MM.1S (cell line): Measurements from ENCODE around the gene RPTOR.

ENCODE experiments used
- EZH2phosphoT487 ChIP-seq: fragments of 300-600 bp; sonication (generic); IDR thresholded peaks from 2 replicates; pipeline ENCODE4 v1.6.1; 2018; ENCODE audit warnings: antibody characterized with exemption, low read length
- TF ChIP-seq, protein P1 (sequence below): fragments of 300-600 bp; sonication (generic); IDR thresholded peaks from 2 replicates; pipeline ENCODE4 v1.5.1; 2016; ENCODE audit warnings: antibody characterized with exemption, low read length, mixed read lengths

DNA sequence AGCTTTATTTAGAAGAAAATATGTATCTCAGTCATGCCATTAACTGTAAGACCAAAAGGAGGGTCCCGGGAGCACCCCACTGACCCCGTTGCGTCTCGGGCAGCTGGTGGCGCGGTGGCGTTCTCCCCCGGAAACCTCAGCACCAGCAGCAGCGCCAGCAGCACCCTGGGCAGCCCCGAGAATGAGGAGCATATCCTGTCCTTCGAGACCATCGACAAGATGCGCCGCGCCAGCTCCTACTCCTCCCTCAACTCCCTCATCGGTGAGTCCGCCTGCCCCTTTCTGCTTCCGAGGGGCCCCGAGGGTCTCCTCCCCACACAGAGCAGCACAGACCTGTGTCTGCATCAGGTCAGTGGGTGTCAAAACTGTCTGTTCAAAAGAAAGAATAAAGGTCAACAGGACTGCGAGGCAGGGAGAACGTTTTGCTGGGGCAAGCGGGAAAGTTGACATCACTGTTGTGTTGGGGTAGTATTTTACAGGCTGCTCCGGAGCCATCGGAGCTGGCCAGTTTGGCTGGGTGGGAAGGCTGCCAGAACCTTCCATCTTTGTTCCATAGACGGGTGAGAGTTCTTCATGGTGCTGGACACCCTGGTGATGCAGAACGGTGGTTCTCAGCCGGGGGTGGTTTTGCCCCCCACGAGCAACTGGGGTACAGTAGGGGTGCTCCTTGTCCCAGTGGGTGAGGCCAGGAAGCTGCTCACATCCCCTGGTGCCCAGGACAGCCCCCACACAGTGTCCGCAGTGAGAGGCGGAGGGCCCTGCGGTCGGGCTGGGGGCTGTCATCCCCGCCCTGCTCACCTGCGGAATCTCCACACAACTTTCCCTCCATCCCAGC is 349.2 kb downstream of the RPTOR start:
- TF ChIP-seq, protein P1, sequence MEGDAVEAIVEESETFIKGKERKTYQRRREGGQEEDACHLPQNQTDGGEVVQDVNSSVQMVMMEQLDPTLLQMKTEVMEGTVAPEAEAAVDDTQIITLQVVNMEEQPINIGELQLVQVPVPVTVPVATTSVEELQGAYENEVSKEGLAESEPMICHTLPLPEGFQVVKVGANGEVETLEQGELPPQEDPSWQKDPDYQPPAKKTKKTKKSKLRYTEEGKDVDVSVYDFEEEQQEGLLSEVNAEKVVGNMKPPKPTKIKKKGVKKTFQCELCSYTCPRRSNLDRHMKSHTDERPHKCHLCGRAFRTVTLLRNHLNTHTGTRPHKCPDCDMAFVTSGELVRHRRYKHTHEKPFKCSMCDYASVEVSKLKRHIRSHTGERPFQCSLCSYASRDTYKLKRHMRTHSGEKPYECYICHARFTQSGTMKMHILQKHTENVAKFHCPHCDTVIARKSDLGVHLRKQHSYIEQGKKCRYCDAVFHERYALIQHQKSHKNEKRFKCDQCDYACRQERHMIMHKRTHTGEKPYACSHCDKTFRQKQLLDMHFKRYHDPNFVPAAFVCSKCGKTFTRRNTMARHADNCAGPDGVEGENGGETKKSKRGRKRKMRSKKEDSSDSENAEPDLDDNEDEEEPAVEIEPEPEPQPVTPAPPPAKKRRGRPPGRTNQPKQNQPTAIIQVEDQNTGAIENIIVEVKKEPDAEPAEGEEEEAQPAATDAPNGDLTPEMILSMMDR: no peak
- TF ChIP-seq EZH2phosphoT487: no peak
